Smooth muscle cell (in vitro differentiated cells): ENCODE results near the gene GRIA1. TPM values are rescaled to one million over a fixed set of nuclear protein-coding genes. Genes with fewer than 3 reads are reported as not detected.

Source experiments
- DNase-seq: peaks from one replicate; lab custom pipeline; 2025; ENCODE audit not compliant: unreplicated experiment; lab: John Stamatoyannopoulos, UW
- H2AFZ ChIP-seq: fragments of 200-600 bp; sonication (generic); 2 replicates; pipeline ENCODE4 v1.6.0; 2016; ENCODE audit warnings: antibody characterized with exemption, low read depth, mild to moderate bottlenecking
- H3F3A ChIP-seq: fragments of 200-600 bp; sonication (generic); 2 replicates; pipeline ENCODE4 v1.6.0; 2017; ENCODE audit warnings: antibody characterized with exemption, low read depth
- H3K27ac ChIP-seq: fragments of 200-600 bp; sonication (generic); 2 replicates; pipeline ENCODE4 v1.5.1; 2016; ENCODE audit warnings: low read depth, mild to moderate bottlenecking
- H3K27me3 ChIP-seq: fragments of 200-600 bp; sonication (generic); 2 replicates; pipeline ENCODE4 v1.6.1; 2016; ENCODE audit warnings: low read depth, mild to moderate bottlenecking
- H3K36me3 ChIP-seq: fragments of 200-600 bp; sonication (generic); 2 replicates; pipeline ENCODE4 v1.5.1; 2016; ENCODE audit warnings: low read depth
- H3K4me1 ChIP-seq: fragments of 200-600 bp; sonication (generic); 2 replicates; pipeline ENCODE4 v1.5.1; 2016; ENCODE audit warnings: low read depth
- H3K4me2 ChIP-seq: fragments of 200-600 bp; sonication (generic); 2 replicates; pipeline ENCODE4 v1.6.0; 2016; ENCODE audit warnings: mild to moderate bottlenecking
- H3K4me3 ChIP-seq: fragments of 200-600 bp; sonication (generic); 2 replicates; pipeline ENCODE4 v1.5.1; 2016; ENCODE audit warnings: mild to moderate bottlenecking
- H3K79me2 ChIP-seq: fragments of 200-600 bp; sonication (generic); 2 replicates; pipeline ENCODE4 v1.6.0; 2016; ENCODE audit warnings: low read depth, mild to moderate bottlenecking
- H3K9ac ChIP-seq: fragments of 200-600 bp; sonication (generic); 2 replicates; pipeline ENCODE4 v1.6.0; 2016; ENCODE audit warnings: low read depth
- H3K9me3 ChIP-seq: fragments of 200-600 bp; sonication (generic); replicated peaks from 2 replicates; pipeline ENCODE4 v1.5.1; 2016; ENCODE audit warnings: low read depth
- H4K20me1 ChIP-seq: fragments of 200-600 bp; sonication (generic); 2 replicates; pipeline ENCODE4 v1.6.0; 2016; ENCODE audit warnings: low read depth
- CTCF ChIP-seq: fragments of 200-600 bp; sonication (generic); IDR thresholded peaks from 2 replicates; pipeline ENCODE4 v1.5.1; 2017; ENCODE audit warnings: borderline replicate concordance, mild to moderate bottlenecking, antibody characterized with exemption; ENCODE audit not compliant: insufficient read depth, poor library complexity, severe bottlenecking
- WGBS: methylation state at CpG from one replicate; pipeline ENCODE4 v1.1.7; 2016; ENCODE audit warnings: low lambda C conversion rate; 5-methylcytosine and 5-hydroxymethylcytosine counted together
- polyA plus RNA-seq: library from polyadenylated mRNA; unstranded; fragments of >200 nt; fragmentation: Nextera tagmentation; extraction: Ambion mirVana; gene quantifications from 2 replicates; pipeline ENCODE4 v1.2.1, GENCODE V29; 2016
- total RNA-seq: library from RNA; depleted of rRNA; stranded (reverse); fragments of >200 nt; gene quantifications from 2 replicates; pipeline ENCODE4 v1.2.3, GENCODE V29; 2014

The GRIA1 gene
- total and polyA plus RNA-seq, 2 experiments from 2014 or later, result 0.17 to 0.94 TPM

- no peaks in the 10 kb centered on the region for H3K9me3 ChIP-seq
- no peak overlapping the region for H3K27ac ChIP-seq
- H3K4me1 ChIP-seq, result peaks cover 13% of the 10 kb centered on the region
- no peaks in the 10 kb centered on the region for H3K36me3 ChIP-seq
- no peak for TF ChIP-seq CTCF
- H3K9ac ChIP-seq, result no peak overlapping the region
- 94% methylated on average over 3 of the region's 3 CpGs for WGBS
- no peaks in the 10 kb centered on the region for H3K27me3 ChIP-seq
- DNase-seq, result no peak
- H4K20me1 ChIP-seq, result no peaks in the 10 kb centered on the region
- H3K4me3 ChIP-seq, result no peak overlapping the region
- H3F3A ChIP-seq, result no peaks in the 10 kb centered on the region
- H2AFZ ChIP-seq, result no peak overlapping the region
- H3K79me2 ChIP-seq, result no peaks in the 10 kb centered on the region
- H3K4me2 ChIP-seq, result no peak overlapping the region
Observed at GRCh38 chr5:153460421-153460820, 30.0 kb upstream of the GRIA1 start.

GRCh38 chr5:153461341-153461740, 29.1 kb upstream of the GRIA1 start:
- 91% methylated on average over 2 of the region's 2 CpGs for WGBS
- H3K4me1 ChIP-seq, result peaks cover 13% of the 10 kb centered on the region
- no peak overlapping the region for H3K4me2 ChIP-seq
- no peak overlapping the region for H3K4me3 ChIP-seq
- H4K20me1 ChIP-seq, result no peaks in the 10 kb centered on the region
- no peaks in the 10 kb centered on the region for H3K9me3 ChIP-seq
- no peak for TF ChIP-seq CTCF
- no peaks in the 10 kb centered on the region for H3K27me3 ChIP-seq
- no peaks in the 10 kb centered on the region for H3K36me3 ChIP-seq
- no peaks in the 10 kb centered on the region for H3F3A ChIP-seq
- H2AFZ ChIP-seq, result no peak overlapping the region
- H3K27ac ChIP-seq, result no peak overlapping the region
- no peak for DNase-seq
- no peak overlapping the region for H3K9ac ChIP-seq
- no peaks in the 10 kb centered on the region for H3K79me2 ChIP-seq

- no peak overlapping the region for H3K4me3 ChIP-seq
- H4K20me1 ChIP-seq, result no peaks in the 10 kb centered on the region
- H3K4me2 ChIP-seq, result peak overlapping the region; percentile 75
- H3F3A ChIP-seq, result no peaks in the 10 kb centered on the region
- H3K36me3 ChIP-seq, result no peaks in the 10 kb centered on the region
- H2AFZ ChIP-seq, result no peak overlapping the region
- H3K27ac ChIP-seq, result peak overlapping the region; percentile 83
- H3K4me1 ChIP-seq, result peaks cover 13% of the 10 kb centered on the region
- H3K9ac ChIP-seq, result peak overlapping the region; percentile 30
- WGBS, result 28% methylated on average over 2 of the region's 2 CpGs
- no peaks in the 10 kb centered on the region for H3K79me2 ChIP-seq
- no peak for TF ChIP-seq CTCF
- no peaks in the 10 kb centered on the region for H3K27me3 ChIP-seq
- no peaks in the 10 kb centered on the region for H3K9me3 ChIP-seq
- DNase-seq, result no peak
Observed at GRCh38 chr5:153463806-153464205, 26.7 kb upstream of the GRIA1 start.

GRCh38 chr5:153467546-153467945, 22.9 kb upstream of the GRIA1 start:
- Histone ChIP-seq H3K4me2 (no peak overlapping the region), H3K27ac (no peak overlapping the region), H2AFZ (no peak overlapping the region), H3F3A (no peaks in the 10 kb centered on the region), H4K20me1 (no peaks in the 10 kb centered on the region), H3K79me2 (no peaks in the 10 kb centered on the region), H3K9ac (no peak overlapping the region), H3K4me1 (peaks cover 24% of the 10 kb centered on the region), H3K9me3 (no peaks in the 10 kb centered on the region), H3K36me3 (no peaks in the 10 kb centered on the region), H3K4me3 (no peak overlapping the region), H3K27me3 (no peaks in the 10 kb centered on the region)
- no peak for TF ChIP-seq CTCF
- DNase-seq, result no peak
